Measurements from ENCODE around the gene ZIK1. TPM values are rescaled to one million over a fixed set of nuclear protein-coding genes. Genes with fewer than 3 reads are reported as not detected.

Gene ZIK1
- polyA plus RNA-seq, 12 donors = 3.3 to 8.8 (median 6.7) TPM; not detected in 1

GRCh38 chr19:57599761-57600383, 15.9 kb downstream of the ZIK1 start, which contains the start of gene ZNF530:
TSS of gene ZNF530 (plus strand) at chr19:57599885. CDS start at chr19:57604346, 4,461 bp downstream.
- DNase-seq = peak; percentile 96

- DNase-seq = no peak
Observed at GRCh38 chr19:57606931-57607330, 23.0 kb downstream of the ZIK1 start.

GRCh38 chr19:57611113-57611512, 27.2 kb downstream of the ZIK1 start:
- no peak for DNase-seq

- peak; percentile 94 for DNase-seq
Observed at GRCh38 chr19:57613941-57614743, 30.2 kb downstream of the ZIK1 start, which contains the start of gene ZNF134. TSS of gene ZNF134 (plus strand) at chr19:57614242. CDS start at chr19:57619469, 5,227 bp downstream.

- DNase-seq = no peak
Observed at GRCh38 chr19:57615346-57615745, 31.4 kb downstream of the ZIK1 start.

GRCh38 chr19:57620673-57621348, 36.9 kb downstream of the ZIK1 start:
- no peak for DNase-seq

GRCh38 chr19:57623091-57623490, 39.1 kb downstream of the ZIK1 start:
- no peak for DNase-seq

GRCh38 chr19:57632987-57633831, 49.3 kb downstream of the ZIK1 start, which contains the start of gene ZNF211:
TSS of gene ZNF211 (plus strand) at chr19:57633168. CDS start at chr19:57633347, 179 bp downstream.
- DNase-seq = peak; percentile 97

GRCh38 chr19:57633832-57634131, 49.8 kb downstream of the ZIK1 start:
- no peak for DNase-seq

- DNase-seq = no peak
Observed at GRCh38 chr19:57637379-57637778, 53.4 kb downstream of the ZIK1 start.

GRCh38 chr19:57641715-57642234, 57.8 kb downstream of the ZIK1 start:
- no peak for DNase-seq

GRCh38 chr19:57642396-57643046, 58.6 kb downstream of the ZIK1 start:
- DNase-seq = no peak

Other genes starting within 250 kb of the ZIK1 start
- 10 to 100 TPM in 7 of 12 donors, 1 to 10 TPM in 4, not detected in 1; 8.9 to 12.5 (median 10.2) TPM for gene ZNF304, start 232.9 kb upstream of the ZIK1 start, polyA plus RNA-seq (ENCODE audit: insufficient read length in 12 of 12)
- 10 to 100 TPM in 10 of 12 donors, not detected in 2; 12.0 to 18.6 (median 15.0) TPM for gene TRAPPC2B, start 220.6 kb upstream of the ZIK1 start, polyA plus RNA-seq (ENCODE audit: insufficient read length in 12 of 12)
- 1 to 10 TPM in 10 of 12 donors, not detected in 2; 2.2 to 6.1 (median 3.6) TPM for gene ZNF547, start 220.6 kb upstream of the ZIK1 start, polyA plus RNA-seq (ENCODE audit: insufficient read length in 12 of 12)
- gene ZNF548, start 194.3 kb upstream of the ZIK1 start, polyA plus RNA-seq (ENCODE audit: insufficient read length in 12 of 12) = 10 to 100 TPM in 11 of 12 donors, not detected in 1; 12.6 to 46.8 (median 20.3) TPM
- 10 to 100 TPM in 3 of 12 donors, 1 to 10 TPM in 8, not detected in 1; 6.3 to 16.4 (median 8.4) TPM for gene ZNF17, start 173.0 kb upstream of the ZIK1 start, polyA plus RNA-seq (ENCODE audit: insufficient read length in 12 of 12)
- gene ZNF749, start 148.8 kb upstream of the ZIK1 start, polyA plus RNA-seq (ENCODE audit: insufficient read length in 12 of 12) = 1 to 10 TPM in 11 of 12 donors, not detected in 1; 3.4 to 9.7 (median 7.6) TPM
- gene VN1R1, start 127.0 kb upstream of the ZIK1 start, polyA plus RNA-seq (ENCODE audit: insufficient read length in 12 of 12) = 1 to 10 TPM in 8 of 12 donors, under 1 TPM in 2, not detected in 2; 0.90 to 4.0 (median 1.6) TPM
- gene ZNF772, start 106.6 kb upstream of the ZIK1 start, polyA plus RNA-seq (ENCODE audit: insufficient read length in 12 of 12) = 10 to 100 TPM in 8 of 12 donors, 1 to 10 TPM in 2, not detected in 2; 9.2 to 17.3 (median 11.2) TPM
- gene ZNF419, start 96.4 kb upstream of the ZIK1 start, polyA plus RNA-seq (ENCODE audit: insufficient read length in 12 of 12) = 10 to 100 TPM in 7 of 12 donors, 1 to 10 TPM in 4, not detected in 1; 8.0 to 13.4 (median 10.2) TPM
- 10 to 100 TPM in 1 of 12 donors, 1 to 10 TPM in 10, not detected in 1; 6.4 to 16.4 (median 7.6) TPM for gene ZNF773, start 84.2 kb upstream of the ZIK1 start, polyA plus RNA-seq (ENCODE audit: insufficient read length in 12 of 12)
- 10 to 100 TPM in 2 of 12 donors, 1 to 10 TPM in 9, not detected in 1; 6.0 to 11.0 (median 7.4) TPM for gene ZNF549, start 56.8 kb upstream of the ZIK1 start, polyA plus RNA-seq (ENCODE audit: insufficient read length in 12 of 12)
- 10 to 100 TPM in 10 of 12 donors, 1 to 10 TPM in 1, not detected in 1; 6.1 to 14.4 (median 12.3) TPM for gene ZNF550, start 24.3 kb upstream of the ZIK1 start, polyA plus RNA-seq (ENCODE audit: insufficient read length in 12 of 12)
- gene ZNF416, start 5.2 kb upstream of the ZIK1 start, polyA plus RNA-seq (ENCODE audit: insufficient read length in 12 of 12) = 1 to 10 TPM in 10 of 12 donors, not detected in 2; 4.8 to 6.8 (median 5.4) TPM
- gene ZNF530, start 15.7 kb downstream of the ZIK1 start, polyA plus RNA-seq (ENCODE audit: insufficient read length in 12 of 12) = 1 to 10 TPM in 10 of 12 donors, not detected in 2; 3.0 to 4.4 (median 3.6) TPM
- gene ZNF134, start 30.1 kb downstream of the ZIK1 start, polyA plus RNA-seq (ENCODE audit: insufficient read length in 12 of 12) = 10 to 100 TPM in 11 of 12 donors, not detected in 1; 12.1 to 21.8 (median 14.2) TPM
- 10 to 100 TPM in 11 of 12 donors, not detected in 1; 12.0 to 28.5 (median 16.9) TPM for gene ZNF211, start 49.0 kb downstream of the ZIK1 start, polyA plus RNA-seq (ENCODE audit: insufficient read length in 12 of 12)
- gene ZSCAN4, start 84.8 kb downstream of the ZIK1 start, polyA plus RNA-seq (ENCODE audit: insufficient read length in 12 of 12) = under 1 TPM in 1 of 12 donors, not detected in 11; 0.30 TPM
- gene ZNF551, start 97.8 kb downstream of the ZIK1 start, polyA plus RNA-seq (ENCODE audit: insufficient read length in 12 of 12) = 1 to 10 TPM in 11 of 12 donors, not detected in 1; 4.7 to 9.6 (median 7.6) TPM
- gene ZNF154, start 125.1 kb downstream of the ZIK1 start, polyA plus RNA-seq (ENCODE audit: insufficient read length in 12 of 12) = 10 to 100 TPM in 9 of 12 donors, 1 to 10 TPM in 2, not detected in 1; 7.3 to 24.5 (median 12.6) TPM
- gene ZNF671, start 143.5 kb downstream of the ZIK1 start, polyA plus RNA-seq (ENCODE audit: insufficient read length in 12 of 12) = 10 to 100 TPM in 4 of 12 donors, 1 to 10 TPM in 7, not detected in 1; 4.3 to 12.4 (median 9.3) TPM
- gene ZNF776, start 162.7 kb downstream of the ZIK1 start, polyA plus RNA-seq (ENCODE audit: insufficient read length in 12 of 12) = 10 to 100 TPM in 10 of 12 donors, 1 to 10 TPM in 1, not detected in 1; 6.2 to 21.1 (median 16.1) TPM
- gene ZNF586, start 185.5 kb downstream of the ZIK1 start, polyA plus RNA-seq (ENCODE audit: insufficient read length in 12 of 12) = 10 to 100 TPM in 10 of 12 donors, 1 to 10 TPM in 1, not detected in 1; 6.6 to 18.6 (median 12.9) TPM
- 10 to 100 TPM in 1 of 12 donors, 1 to 10 TPM in 9, not detected in 2; 2.1 to 12.9 (median 5.6) TPM for gene ZNF552, start 230.8 kb downstream of the ZIK1 start, polyA plus RNA-seq (ENCODE audit: insufficient read length in 12 of 12)
- 10 to 100 TPM in 1 of 12 donors, 1 to 10 TPM in 9, not detected in 2; 3.5 to 11.1 (median 6.0) TPM for gene ZNF587B, start 246.2 kb downstream of the ZIK1 start, polyA plus RNA-seq (ENCODE audit: insufficient read length in 12 of 12)